GM21528 (cell line): ENCODE data around the gene PHAF1.

Experiments used
- ATAC-seq: cut with Tn5 transposase; IDR thresholded peaks from one replicate; pipeline ENCODE4 v1.9.1; 2021; ENCODE audit warnings: mild to moderate bottlenecking, moderate library complexity; ENCODE audit not compliant: unreplicated experiment, low FRiP score

Gene PHAF1

GRCh38 chr16:67145746-67146145, 36.0 kb downstream of the PHAF1 start:
- ATAC-seq, result no peak

DNA sequence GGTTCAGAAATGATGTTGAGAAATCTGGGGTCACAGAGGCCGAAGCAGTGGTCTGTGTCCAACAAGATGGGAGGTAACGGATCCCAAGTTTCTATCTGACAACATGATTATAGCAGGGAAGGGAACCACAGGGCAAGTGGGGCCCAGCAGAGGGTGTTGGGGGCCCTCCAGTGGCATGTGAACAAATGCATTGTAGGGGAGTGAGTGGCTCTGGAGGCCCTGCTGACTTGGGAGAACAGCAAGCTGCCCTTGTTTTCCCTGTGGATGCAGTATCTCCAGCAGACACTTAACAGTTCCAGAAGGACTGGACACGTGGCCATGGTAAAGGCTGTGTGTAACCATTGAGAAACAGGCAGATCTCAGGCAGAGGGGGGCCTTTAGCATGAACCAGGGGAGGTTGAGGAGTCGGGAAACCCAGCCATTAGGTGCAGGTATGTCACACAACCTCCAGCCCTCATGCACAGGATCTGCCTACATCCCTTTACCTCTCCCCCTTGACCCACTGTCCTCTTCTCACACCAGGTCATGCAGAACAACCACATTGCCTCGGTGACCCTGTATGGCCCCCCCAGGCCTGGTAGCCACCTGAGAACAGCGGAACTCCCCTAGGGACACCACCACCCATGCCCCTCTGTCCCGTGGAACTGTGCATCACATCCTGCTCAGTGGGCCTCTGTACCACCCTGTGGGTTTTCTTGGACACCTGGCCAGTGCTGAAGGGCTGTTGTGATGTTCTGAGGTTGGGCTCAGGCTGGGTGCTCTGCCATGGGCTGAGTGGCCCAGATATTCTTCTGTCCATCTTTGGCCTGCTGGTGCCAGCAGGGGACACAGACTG, 37.0 kb downstream of the PHAF1 start:
- no peak for ATAC-seq

DNA sequence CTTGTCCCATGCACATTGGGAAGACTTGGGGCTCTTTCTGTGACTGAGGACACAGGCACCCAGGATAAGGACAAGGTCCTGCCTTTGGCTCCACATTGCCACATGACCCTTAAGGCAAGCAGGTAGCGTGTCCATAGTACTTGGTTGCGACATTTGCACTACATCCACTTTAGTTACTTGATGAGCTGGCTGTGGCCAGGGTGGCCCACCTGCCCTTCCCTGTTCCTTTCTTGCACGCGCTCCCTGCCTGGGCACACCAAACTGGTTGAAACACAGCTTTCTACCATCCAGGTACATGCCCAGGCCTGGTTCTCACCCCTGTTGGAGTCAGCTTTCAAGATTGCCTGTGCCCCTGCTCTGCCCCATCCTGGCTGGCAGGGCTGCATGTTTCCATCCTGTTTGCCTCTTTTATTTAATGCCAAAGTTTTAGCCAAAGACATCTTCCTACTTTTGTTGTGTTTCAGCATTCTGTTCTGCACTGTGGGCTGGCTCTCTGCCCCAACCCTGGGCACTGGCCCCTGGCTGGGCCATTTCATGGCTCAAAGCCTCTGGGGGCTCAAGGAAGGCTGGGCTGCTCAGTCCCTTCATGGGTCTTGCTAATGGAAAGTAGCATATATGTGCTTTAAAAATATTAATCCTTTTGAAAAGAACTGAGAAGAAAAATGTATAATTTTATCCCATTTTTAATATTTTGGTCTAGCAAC, 37.8 kb downstream of the PHAF1 start:
- no peak for ATAC-seq

GRCh38 chr16:67148221-67148620, 38.5 kb downstream of the PHAF1 start:
- no peak for ATAC-seq

DNA sequence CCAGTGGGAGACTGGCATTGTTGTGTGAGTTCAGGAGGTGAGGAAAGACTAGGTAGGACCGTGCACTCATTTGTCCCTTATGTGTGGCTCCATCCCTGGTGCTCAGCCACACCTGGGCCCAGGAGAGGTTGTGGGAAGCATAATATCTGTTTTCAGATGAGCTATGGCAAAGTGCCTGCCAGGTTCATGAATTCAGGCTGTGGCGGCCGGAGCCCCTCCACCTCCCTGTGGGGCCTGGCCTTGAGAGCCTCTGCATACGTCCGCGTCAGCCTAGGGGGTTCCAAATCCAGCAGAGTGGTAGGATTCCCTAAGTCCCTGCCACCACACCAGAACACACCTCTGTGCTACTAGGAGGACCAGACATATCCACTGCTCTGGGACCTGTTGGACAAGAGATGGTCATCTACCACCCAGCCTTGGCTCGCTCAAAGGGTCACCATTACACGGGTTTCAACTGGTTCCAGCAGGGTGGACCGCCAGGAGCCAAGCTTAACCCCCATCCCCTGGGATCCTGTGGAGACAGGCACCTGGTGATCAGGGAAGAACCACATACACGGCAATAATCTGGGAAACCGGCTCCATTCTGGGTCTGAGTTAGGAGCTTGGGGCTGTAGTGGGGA, 39.0 kb downstream of the PHAF1 start:
- ATAC-seq, result no peak

DNA sequence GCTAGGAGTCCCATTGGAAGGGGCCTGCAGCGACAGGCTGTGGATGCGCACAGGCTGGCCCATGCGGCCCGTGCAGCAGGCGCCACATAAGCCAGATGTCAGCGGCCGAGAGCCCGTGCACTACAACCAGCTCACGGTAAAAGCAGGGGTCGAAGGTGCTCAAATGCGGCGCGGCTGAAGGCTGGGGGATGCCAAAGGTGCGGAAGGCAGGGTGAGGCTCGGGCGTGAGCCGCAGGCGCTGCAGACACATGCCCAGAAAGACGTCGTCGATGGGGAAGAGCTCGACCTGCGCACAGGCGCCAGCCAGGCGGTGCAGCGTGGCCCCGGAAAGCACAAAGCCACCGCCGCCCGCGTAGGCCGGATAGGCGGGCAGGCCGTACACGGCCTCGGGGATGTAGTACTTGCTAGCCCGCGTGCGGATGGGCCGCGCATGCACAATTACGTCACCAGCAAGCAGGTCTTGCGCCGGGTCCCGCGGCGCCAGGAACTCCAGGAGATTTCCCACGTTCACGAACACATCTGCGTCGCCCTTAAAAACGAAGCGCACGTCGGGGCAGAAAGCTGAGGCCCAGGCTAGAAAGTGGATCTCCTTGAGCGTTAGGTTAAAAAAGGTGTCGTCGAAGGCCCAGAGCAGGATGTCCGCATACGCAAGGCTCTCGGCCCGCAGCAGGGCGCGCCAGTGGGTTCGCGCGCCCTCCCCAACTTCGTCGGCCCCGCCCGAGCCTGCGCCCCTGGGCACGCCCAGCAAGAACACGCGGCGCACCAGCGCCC, 39.7 kb downstream of the PHAF1 start:
- no peak for ATAC-seq

DNA sequence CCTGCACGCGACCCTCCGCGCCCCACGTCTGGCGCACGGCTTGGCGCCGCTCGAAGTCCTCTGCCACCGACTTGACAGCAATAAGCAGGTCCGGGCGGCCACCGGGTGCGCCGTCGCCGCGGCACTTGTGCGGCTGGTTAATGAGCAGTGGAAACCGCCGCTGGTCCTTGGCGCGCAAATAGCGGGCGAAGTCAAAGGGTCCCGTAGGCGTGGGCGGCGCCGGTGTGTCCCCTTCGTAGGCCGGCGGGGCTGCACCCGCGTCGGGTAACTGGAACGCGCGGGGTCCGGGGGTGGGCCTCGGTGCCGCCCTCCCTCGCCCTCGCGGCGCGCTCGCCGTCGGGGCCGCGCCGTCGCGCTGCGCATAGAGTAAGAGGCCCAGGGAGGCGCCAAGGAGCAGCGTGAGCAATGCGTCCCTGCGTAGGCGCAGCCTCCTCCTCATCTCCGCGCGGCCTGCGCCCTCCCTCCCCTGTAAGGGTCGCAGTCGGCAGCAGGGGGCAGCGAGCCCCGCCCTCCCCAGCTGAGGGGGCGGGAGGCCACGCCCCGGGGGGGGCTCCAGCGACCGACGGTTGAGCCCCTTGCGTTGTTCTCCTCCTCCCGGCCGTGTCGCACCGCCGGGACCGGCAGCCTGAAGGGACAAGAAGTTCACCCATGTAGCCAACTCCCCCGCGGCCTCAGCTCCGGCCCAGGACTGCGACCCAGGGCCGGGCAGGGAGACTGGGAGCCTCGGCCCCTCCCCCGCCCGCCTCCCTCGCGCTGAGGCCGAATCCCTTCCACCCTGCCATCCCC, 40.5 kb downstream of the PHAF1 start:
- no peak for ATAC-seq

- no peak for ATAC-seq
Observed at GRCh38 chr16:67150833-67151396, 41.2 kb downstream of the PHAF1 start, which contains the start of gene B3GNT9. TSS of gene B3GNT9 (minus strand) at chr16:67150998. CDS start at chr16:67150485, 513 bp downstream.

DNA sequence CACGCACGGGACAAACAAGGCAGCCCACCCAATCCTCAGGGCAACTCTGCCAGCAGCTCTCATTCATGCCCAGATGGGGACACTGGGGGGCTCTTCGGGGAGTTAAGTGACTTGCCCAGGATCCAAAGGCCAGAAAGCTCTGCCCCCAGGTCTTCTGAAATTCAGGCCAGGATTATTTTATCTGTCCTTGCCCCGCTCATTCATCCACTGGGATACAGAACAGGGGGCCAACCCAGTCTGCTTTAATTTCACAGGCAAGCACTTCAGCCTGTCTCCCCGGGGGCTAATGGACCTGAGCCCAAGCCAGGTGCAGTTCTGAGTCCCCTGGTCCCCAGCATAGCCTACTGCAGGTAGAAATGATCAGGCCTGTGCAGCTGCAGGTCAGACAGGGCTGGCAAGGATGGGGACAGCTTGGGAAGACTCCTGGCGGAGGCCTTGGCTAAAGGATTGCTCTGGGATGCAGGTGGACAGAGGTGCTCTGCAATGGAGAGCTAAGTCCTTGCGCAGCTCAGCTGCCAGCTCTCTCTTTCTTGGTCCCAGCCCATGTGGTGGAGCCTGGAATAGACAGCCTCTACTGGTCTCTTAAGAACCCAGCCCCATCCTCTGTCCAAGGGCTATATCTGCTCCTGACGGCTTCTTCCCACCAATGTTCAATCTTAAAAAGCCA, 41.8 kb downstream of the PHAF1 start:
- no peak for ATAC-seq

GRCh38 chr16:67154578-67155294, 45.0 kb downstream of the PHAF1 start:
- no peak for ATAC-seq

DNA sequence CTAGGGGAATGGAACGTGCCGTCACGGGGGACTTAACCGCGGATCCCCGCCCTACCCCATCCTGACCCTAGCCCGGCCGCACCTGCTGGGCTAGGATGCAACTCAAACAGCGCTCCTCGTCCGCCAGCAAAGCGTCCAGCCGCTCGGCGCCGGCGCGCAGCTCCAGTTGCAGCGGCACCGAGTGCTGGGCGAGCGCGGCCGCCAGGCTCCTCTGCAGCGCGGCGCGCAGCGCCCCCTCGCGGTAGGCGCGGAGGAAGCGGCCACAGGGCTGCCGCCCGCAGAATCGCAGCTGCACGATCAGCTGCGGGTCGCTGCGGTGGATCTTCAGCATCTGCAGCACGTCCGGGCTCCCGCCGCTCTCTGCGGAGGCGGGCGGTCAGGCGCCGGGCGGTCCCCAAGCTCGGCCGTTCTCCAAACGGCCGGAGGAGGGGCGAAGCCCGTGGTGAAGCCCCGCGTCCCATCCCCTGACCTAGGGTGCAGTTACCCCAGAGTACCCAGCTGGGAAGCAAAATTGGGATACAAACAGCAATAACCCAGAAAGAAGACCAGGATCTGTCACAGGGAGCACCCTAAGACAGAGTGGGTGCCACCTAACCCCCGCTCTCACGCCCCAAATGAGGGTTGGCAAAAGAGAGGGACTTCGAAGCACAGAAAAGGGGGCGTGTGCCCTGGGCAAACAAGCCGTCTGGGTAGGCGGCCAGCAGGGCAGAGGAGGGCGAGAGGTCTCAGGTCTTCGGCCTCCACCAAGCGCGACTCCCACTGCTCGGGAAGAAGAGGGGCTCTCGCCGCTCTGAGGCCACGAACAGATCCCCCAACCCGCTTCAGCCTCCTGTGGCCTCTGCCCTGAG, 45.8 kb downstream of the PHAF1 start:
- no peak for ATAC-seq

DNA sequence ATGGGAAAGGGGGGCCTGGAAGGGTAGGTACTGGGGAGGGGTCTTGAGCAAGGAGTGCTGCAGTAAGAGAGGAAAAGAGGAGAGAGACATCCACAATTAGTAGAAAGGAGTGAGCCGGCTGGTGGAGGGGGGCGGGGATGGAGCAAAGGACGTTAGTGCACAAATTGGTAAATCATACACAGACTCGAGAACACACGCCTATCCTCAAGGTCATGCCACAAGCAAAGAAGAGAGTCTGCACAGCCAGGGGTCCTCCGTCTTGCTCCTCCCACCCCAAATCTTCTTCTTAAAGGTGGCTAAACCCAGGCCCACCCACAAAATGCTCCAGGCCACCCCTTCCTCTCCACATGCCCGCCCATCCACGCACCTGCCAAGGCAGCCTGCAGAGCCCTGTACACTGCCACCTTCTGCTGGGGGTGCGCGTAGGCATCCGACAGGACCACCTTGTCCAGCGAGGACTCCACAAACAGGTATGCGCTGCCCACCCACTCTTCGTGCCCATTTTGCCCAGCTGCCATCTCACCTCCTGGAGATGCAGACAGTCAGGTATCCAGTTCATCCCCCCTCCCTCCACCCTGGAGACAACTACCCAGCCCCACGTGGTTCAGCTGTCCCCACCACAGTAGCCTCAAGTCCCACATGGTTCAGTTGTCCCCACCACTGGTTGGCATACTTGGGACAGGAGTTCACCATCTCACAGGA, 46.6 kb downstream of the PHAF1 start:
- ATAC-seq, result no peak

GRCh38 chr16:67157106-67157748, 47.5 kb downstream of the PHAF1 start:
- ATAC-seq, result no peak

- ATAC-seq, result no peak
Observed at GRCh38 chr16:67157892-67158635, 48.3 kb downstream of the PHAF1 start.

GRCh38 chr16:67158637-67159600, 49.2 kb downstream of the PHAF1 start:
- peak; percentile 34 for ATAC-seq
